CD4-positive, alpha-beta T cell (primary cell): Measurements from ENCODE around the gene GPR137. TPM values are rescaled to one million over a fixed set of nuclear protein-coding genes. Genes with fewer than 3 reads are reported as not detected.

Source experiments
- ATAC-seq: fragments of 200-7000 bp; cut with Tn5 transposase; one replicate; pipeline ENCODE4 v1.10.0; 2022; ENCODE audit warnings: mild to moderate bottlenecking; ENCODE audit not compliant: poor library complexity
- CTCF ChIA-PET: fragments of 350-600 bp; sonication (Branson Sonifier 250); formaldehyde crosslinking; loops from one replicate; lab custom pipeline; 2021; ENCODE audit warnings: antibody characterized with exemption, inconsistent platforms; lab: Charles Lee
- POLR2A ChIA-PET: fragments of 350-600 bp; sonication (Branson Sonifier 250); formaldehyde crosslinking; loops from one replicate; lab custom pipeline; 2021; ENCODE audit warnings: antibody characterized with exemption, inconsistent platforms; lab: Charles Lee
- DNase-seq, 14 experiments: peaks; one replicate each; pipeline ENCODE4 v3.0.0-alpha.2; 2013 to 2020; ENCODE audit warnings: mixed read lengths in 2 of 14
- H3K27ac ChIP-seq, 2 donors: one replicate each; pipeline versions ENCODE4 v1.5.1 to v1.7.0; 2013; ENCODE audit warnings: low read length in 2 of 2, low read depth in 1 of 2, mild to moderate bottlenecking in 1 of 2
- H3K27me3 ChIP-seq, 2 experiments: 1 replicate in 1 of 2; 2 replicates in 1 of 2; pipeline versions ENCODE4 v1.6.1 to v1.7.0; 2013; ENCODE audit warnings: low read length in 2 of 2, control low read depth in 1 of 2, mild to moderate bottlenecking in 1 of 2, moderate library complexity in 1 of 2; ENCODE audit not compliant: insufficient read depth in 2 of 2, control insufficient read depth in 1 of 2
- H3K36me3 ChIP-seq: one replicate; pipeline ENCODE4 v1.6.1; 2013; ENCODE audit warnings: low read length, control low read depth; ENCODE audit not compliant: insufficient read depth
- H3K4me1 ChIP-seq: one replicate; pipeline ENCODE4 v1.6.1; 2013; ENCODE audit warnings: low read length, control low read depth; ENCODE audit not compliant: insufficient read depth
- H3K4me3 ChIP-seq: one replicate; pipeline ENCODE4 v1.5.1; 2013; ENCODE audit warnings: mild to moderate bottlenecking, low read length, moderate library complexity
- H3K9me3 ChIP-seq, 2 experiments: 1 replicate in 1 of 2; 2 replicates in 1 of 2; pipeline versions ENCODE4 v1.6.1 to v1.7.0; 2013; ENCODE audit warnings: low read length in 2 of 2, mild to moderate bottlenecking in 2 of 2, control low read depth in 1 of 2, moderate library complexity in 1 of 2; ENCODE audit not compliant: control insufficient read depth in 1 of 2, insufficient read depth in 1 of 2
- H3K27ac Mint-ChIP-seq: one replicate; pipeline ENCODE4 v1.8.0; 2020; ENCODE audit warnings: mixed read lengths
- H3K27me3 Mint-ChIP-seq: one replicate; pipeline ENCODE4 v1.8.0; 2021; ENCODE audit warnings: mixed read lengths
- H3K36me3 Mint-ChIP-seq: one replicate; pipeline ENCODE4 v1.8.0; 2021; ENCODE audit warnings: low read depth, mixed read lengths
- H3K4me1 Mint-ChIP-seq: one replicate; pipeline ENCODE4 v1.8.0; 2021; ENCODE audit warnings: low read depth, mixed read lengths
- H3K4me3 Mint-ChIP-seq: one replicate; pipeline ENCODE4 v1.8.0; 2020; ENCODE audit warnings: mild to moderate bottlenecking, mixed read lengths
- H3K9me3 Mint-ChIP-seq: one replicate; pipeline ENCODE4 v1.8.0; 2020; ENCODE audit warnings: mixed read lengths
- intact Hi-C, 2 experiments: fragments of 100-400 bp; cut with DNase I in 1 of 2; cut with micrococcal nuclease in 1 of 2; formaldehyde crosslinking; loops; one replicate each; pipeline versions ENCODE4 v1.15.1 to v1.9.0; 2023 to 2025; cut with DNase I, micrococcal nuclease
- total RNA-seq, 174 experiments: library from RNA in 2 of 174; stranded (reverse) in 2 of 174; gene quantifications; one replicate each; pipeline ENCODE4 v1.2.3 and lab custom pipeline; 2021 to 2026
- TF ChIP-seq, protein P1 (sequence below): fragments of 200-600 bp; IDR thresholded peaks from one replicate; pipeline ENCODE4 v1.8.0; 2022; ENCODE audit warnings: antibody characterized with exemption, mild to moderate bottlenecking

GPR137 gene
- total RNA-seq, 2 experiments from 2014 or later = 13.8 to 16.6 TPM

DNA sequence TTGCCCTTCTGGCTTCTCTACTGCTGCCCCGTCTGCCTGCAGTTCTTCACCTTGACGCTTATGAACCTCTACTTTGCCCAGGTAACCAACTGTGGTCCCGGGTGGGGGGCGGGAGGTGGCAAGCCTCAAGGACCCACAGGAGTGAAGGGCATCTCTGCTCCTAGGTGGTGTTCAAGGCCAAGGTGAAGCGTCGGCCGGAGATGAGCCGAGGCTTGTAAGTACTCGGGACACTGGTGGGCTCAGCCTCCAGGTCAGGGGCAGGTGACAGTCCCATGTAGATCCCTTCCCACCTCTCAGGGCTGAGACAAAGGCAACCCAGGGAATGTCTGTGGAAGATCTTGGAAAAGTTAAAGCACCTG is 1.1 kb downstream of the GPR137 start:
- H3K27me3 Mint-ChIP-seq = peaks cover 8% of the 10 kb centered on the region
- peaks cover 20% of the 10 kb centered on the region for H3K4me1 Mint-ChIP-seq
- peak overlapping the region; percentile 88 for H3K27ac Mint-ChIP-seq
- Histone ChIP-seq H3K9me3 (peaks cover 0 to 6% of the 10 kb centered on the region in 2 experiments), H3K27me3 (peaks cover 13 to 14% of the 10 kb centered on the region in 2 experiments), H3K36me3 (peaks cover 13% of the 10 kb centered on the region), H3K27ac (no peak overlapping the region), H3K4me1 (peaks cover 40% of the 10 kb centered on the region), H3K4me3 (no peak overlapping the region)
- POLR2A ChIA-PET = interaction anchor here (3.8 kb wide), 1 partner anchor 18 kb away, joined by 18 read pairs; the partner anchor contains the start of gene ESRRA
- ATAC-seq = no peak
- TF ChIP-seq, protein P1, sequence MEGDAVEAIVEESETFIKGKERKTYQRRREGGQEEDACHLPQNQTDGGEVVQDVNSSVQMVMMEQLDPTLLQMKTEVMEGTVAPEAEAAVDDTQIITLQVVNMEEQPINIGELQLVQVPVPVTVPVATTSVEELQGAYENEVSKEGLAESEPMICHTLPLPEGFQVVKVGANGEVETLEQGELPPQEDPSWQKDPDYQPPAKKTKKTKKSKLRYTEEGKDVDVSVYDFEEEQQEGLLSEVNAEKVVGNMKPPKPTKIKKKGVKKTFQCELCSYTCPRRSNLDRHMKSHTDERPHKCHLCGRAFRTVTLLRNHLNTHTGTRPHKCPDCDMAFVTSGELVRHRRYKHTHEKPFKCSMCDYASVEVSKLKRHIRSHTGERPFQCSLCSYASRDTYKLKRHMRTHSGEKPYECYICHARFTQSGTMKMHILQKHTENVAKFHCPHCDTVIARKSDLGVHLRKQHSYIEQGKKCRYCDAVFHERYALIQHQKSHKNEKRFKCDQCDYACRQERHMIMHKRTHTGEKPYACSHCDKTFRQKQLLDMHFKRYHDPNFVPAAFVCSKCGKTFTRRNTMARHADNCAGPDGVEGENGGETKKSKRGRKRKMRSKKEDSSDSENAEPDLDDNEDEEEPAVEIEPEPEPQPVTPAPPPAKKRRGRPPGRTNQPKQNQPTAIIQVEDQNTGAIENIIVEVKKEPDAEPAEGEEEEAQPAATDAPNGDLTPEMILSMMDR = no peak
- CTCF ChIA-PET = interaction anchor here (0.6 to 3.9 kb wide), 3 partner anchors 14 to 1519 kb away, joined by 3 to 21 read pairs (median 10); partner anchors contain the start of gene CATSPERZ
- peak overlapping the region; percentile 90 for H3K4me3 Mint-ChIP-seq
- intact Hi-C loops = loop anchor here in 1 of 2 experiments (1.0 kb wide), 1 partner anchor 17 kb away; no protein-coding TSS in a partner anchor
- no peaks in the 10 kb centered on the region for H3K9me3 Mint-ChIP-seq
- peak in 1 of 14 experiments; percentile 42 for DNase-seq
- peaks cover 5% of the 10 kb centered on the region for H3K36me3 Mint-ChIP-seq

GRCh38 chr11:64287676-64288352 is 2.2 kb downstream of the GPR137 start:
- no peak overlapping the region for H3K27ac ChIP-seq
- H3K9me3 ChIP-seq = peaks cover 0 to 7% of the 10 kb centered on the region in 2 experiments
- CTCF ChIA-PET = no interaction called here
- H3K36me3 ChIP-seq = peaks cover 6% of the 10 kb centered on the region
- no peak overlapping the region for H3K27ac Mint-ChIP-seq
- peaks cover 46% of the 10 kb centered on the region for H3K4me1 ChIP-seq
- intact Hi-C loops = no loop called here
- H3K27me3 Mint-ChIP-seq = peaks cover 13% of the 10 kb centered on the region
- peaks cover 19 to 22% of the 10 kb centered on the region in 2 experiments for H3K27me3 ChIP-seq
- TF ChIP-seq, protein P1 = no peak
- ATAC-seq (no peak), DNase-seq (no peak)
- H3K9me3 Mint-ChIP-seq = no peaks in the 10 kb centered on the region
- H3K4me3 Mint-ChIP-seq = peak overlapping the region; percentile 62
- peaks cover 19% of the 10 kb centered on the region for H3K4me1 Mint-ChIP-seq
- H3K36me3 Mint-ChIP-seq = peaks cover 5% of the 10 kb centered on the region
- POLR2A ChIA-PET = interaction anchor here (3.8 kb wide), 1 partner anchor 17 kb away, joined by 18 read pairs; the partner anchor contains the start of gene ESRRA
- no peak overlapping the region for H3K4me3 ChIP-seq

GRCh38 chr11:64288353-64288750 is 2.7 kb downstream of the GPR137 start:
- H3K27ac ChIP-seq = no peak overlapping the region
- H3K4me3 ChIP-seq = no peak overlapping the region
- peaks cover 0 to 10% of the 10 kb centered on the region in 2 experiments for H3K9me3 ChIP-seq
- ChIA-PET CTCF (no interaction called here), POLR2A (no interaction called here)
- Mint-ChIP-seq H3K4me3 (peak overlapping the region; percentile 7), H3K36me3 (peaks cover 5% of the 10 kb centered on the region), H3K4me1 (peaks cover 14% of the 10 kb centered on the region), H3K27me3 (peaks cover 18% of the 10 kb centered on the region), H3K27ac (no peak overlapping the region), H3K9me3 (no peaks in the 10 kb centered on the region)
- H3K4me1 ChIP-seq = peaks cover 41% of the 10 kb centered on the region
- intact Hi-C loops = no loop called here
- peaks cover 25 to 27% of the 10 kb centered on the region in 2 experiments for H3K27me3 ChIP-seq
- H3K36me3 ChIP-seq = peaks cover 6% of the 10 kb centered on the region
- DNase-seq (no peak), ATAC-seq (no peak)
- TF ChIP-seq, protein P1 = no peak
